Measurements from ENCODE around the gene TTC1. TPM values are rescaled to one million over a fixed set of nuclear protein-coding genes. Genes with fewer than 3 reads are reported as not detected.

TTC1 gene
- total and polyA plus RNA-seq, 2 of the 8 experiments (the other 6 are each of a cell fraction or from before 2014, with no cell fraction given), result 25.1 to 63.9 TPM

GRCh38 chr5:159987031-159987674 is 21.8 kb upstream of the TTC1 start (continued):
- TF ChIP-seq GABPA (IDR thresholded peaks at IDR 0.05; ENCODE audit: borderline replicate concordance, insufficient read depth, low read length) (peak; percentile 73; the same call in 1 of the 2 replicates), KDM5A (IDR thresholded peaks at IDR 0.05; ENCODE audit: low read length) (no peak), ASH2L (IDR thresholded peaks at IDR 0.05; ENCODE audit: low read length) (peak; percentile 53), MAX (IDR thresholded peaks at IDR 0.05) (peak; percentile 67), E2F6 (IDR thresholded peaks at IDR 0.05) (0 out of 2 replicates have a peak, but pooled peaks have one; percentile 45), FOSL1 (IDR thresholded peaks at IDR 0.05; ENCODE audit: insufficient read depth, low read depth, low read length) (no peak), SIN3A (conservative IDR thresholded peaks at IDR 0.05 in 1 of 2, IDR thresholded peaks at IDR 0.05 in 1 of 2; ENCODE audit: low read depth in 1 of 2, low read length in 2 of 2) (peak in 1 of 2 experiments; percentile 48; a peak in 1 of 4 replicates), BCL11A (IDR thresholded peaks at IDR 0.05; ENCODE audit: low read depth in 2 of 2, low read length in 2 of 2) (no peak), YY1 (IDR thresholded peaks at IDR 0.05; ENCODE audit: low read depth, low read length) (no peak), SIRT6 (IDR thresholded peaks at IDR 0.05; ENCODE audit: low read length) (no peak), SP4 (IDR thresholded peaks at IDR 0.05; ENCODE audit: low read length) (no peak), ATF3 (IDR thresholded peaks at IDR 0.05; ENCODE audit: insufficient read depth, low read depth, low read length) (no peak), BACH1 (IDR thresholded peaks at IDR 0.05; ENCODE audit: low read length) (0 out of 2 replicates have a peak, but pooled peaks have one; percentile 48), TCF12 (IDR thresholded peaks at IDR 0.05; ENCODE audit: low read depth, low read length) (peak; percentile 79), KDM4A (IDR thresholded peaks at IDR 0.05; ENCODE audit: low read depth, low read length, severe bottlenecking) (peak; percentile 78), NANOG (IDR thresholded peaks at IDR 0.05; ENCODE audit: insufficient read depth, low read depth, low read length, poor library complexity, severe bottlenecking) (no peak), SIX5 (IDR thresholded peaks at IDR 0.05; ENCODE audit: low read depth, low read length) (no peak), RNF2 (IDR thresholded peaks at IDR 0.05; ENCODE audit: borderline replicate concordance, low read depth, low read length, missing control alignments, poor library complexity, severe bottlenecking) (no peak)

All from H1 (cell line).